Activated CD8-positive, alpha-beta memory T cell treated with anti-CD3 and anti-CD28 coated beads, Interleukin-2, amount 50 U/mL, for 4 hours (primary cell): ENCODE data around the gene CEPT1.

Source experiments
- DNase-seq: peaks from one replicate; pipeline ENCODE4 v3.0.0-alpha.2; 2020

CEPT1 gene

DNA sequence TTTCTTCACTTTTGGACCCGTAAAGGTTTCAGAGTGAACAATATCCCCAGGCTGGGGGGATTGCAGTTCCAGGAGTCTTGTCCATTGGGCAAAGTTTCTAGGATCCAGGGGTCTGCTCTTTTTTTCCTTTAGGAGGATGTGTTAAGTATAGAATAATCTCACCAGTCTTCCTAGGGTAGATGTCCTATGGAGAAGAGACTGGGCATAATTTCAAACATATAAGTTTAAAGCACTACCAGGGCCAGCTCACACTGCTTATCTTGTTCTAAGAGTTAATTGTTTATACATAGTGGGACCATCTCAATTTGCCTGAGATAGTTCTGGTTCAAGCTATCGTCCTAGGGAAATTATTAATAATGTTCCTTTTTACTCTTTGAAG lies 88.7 kb downstream of the CEPT1 start:
- no peak for DNase-seq

DNA sequence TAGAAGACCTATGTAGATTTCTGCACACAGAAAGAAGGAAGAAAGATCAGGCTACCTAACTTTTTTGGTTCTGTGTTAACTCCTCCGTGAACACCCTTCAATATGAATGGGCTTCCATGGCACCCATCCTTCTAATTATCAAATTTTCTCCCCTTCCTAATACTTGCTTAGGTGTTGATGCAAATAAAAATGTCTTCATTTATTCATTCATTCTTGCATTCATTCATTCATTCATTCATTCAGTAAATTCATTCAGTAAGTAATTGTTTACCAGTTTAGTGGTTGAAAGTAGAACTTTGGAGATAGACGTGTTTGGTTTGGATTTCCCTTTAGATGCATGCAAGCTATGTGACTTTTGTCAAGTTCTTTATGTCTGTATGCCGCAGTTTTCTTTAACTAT lies 92.1 kb downstream of the CEPT1 start:
- DNase-seq = no peak

DNA sequence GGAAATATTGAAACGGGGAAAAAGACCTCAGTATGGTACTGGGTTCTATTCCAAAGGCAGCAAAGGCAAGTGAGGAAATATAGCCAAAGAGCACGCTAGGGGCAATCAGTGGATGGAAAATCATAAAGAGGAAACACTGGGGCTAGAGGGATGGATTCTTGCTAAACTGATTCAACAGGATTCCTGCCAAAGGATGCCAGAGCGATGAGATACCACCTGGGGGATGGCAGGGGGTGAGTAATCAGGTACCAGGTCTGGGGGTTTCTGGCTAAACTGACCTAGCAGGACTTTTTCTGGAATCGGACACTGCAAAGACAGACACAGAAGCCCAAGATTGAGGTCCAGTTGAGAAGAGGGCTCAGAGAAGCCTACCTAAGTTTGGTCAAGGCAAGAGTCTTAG lies 94.2 kb downstream of the CEPT1 start:
- DNase-seq = no peak
